ENCODE data around the gene PRDM16.

Gene PRDM16

DNA sequence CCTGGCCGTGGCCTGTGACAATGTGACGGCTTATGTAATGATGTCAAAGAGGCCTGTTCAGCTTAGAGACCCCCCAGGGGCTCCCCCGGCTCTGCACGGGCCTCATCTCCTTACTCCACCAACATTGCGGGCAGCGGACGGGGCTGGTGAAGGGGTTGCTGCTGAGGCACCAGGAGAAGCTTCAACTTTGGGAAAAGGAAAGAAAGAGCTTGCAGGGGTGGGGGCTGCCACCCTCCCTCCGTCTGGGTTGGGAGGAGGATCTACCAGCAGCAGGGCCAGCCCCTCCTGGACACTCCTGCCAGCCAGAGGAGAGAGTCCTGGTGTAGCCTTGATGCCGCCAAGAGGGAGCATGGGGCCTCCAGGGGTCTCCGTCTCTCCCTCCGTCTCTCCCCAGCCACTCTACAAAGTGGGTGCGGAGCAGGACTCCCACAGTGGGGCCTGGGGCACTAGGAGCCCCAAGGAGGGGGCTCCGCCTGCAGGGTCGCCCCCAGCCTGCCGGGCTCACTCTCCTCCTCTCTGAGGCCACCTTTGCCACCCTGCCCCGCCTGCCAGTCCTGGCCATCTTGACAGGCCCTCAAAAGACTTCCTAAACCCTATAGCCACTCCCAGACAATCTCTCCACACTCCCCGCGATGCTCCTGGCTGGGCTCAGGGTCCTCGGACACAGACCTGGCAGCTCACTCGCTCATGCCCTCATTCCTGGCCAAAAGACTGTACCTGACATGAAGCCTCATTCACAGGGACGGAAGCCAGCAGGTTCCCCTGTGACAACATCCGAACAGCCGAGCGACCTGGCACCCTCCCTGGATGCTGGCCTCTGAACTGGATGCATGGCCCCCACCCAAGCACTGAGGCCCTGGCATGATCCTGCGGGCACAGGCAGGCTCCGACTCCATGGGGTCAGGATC lies 255.0 kb downstream of the PRDM16 start:
- TF ChIP-seq, protein P1, sequence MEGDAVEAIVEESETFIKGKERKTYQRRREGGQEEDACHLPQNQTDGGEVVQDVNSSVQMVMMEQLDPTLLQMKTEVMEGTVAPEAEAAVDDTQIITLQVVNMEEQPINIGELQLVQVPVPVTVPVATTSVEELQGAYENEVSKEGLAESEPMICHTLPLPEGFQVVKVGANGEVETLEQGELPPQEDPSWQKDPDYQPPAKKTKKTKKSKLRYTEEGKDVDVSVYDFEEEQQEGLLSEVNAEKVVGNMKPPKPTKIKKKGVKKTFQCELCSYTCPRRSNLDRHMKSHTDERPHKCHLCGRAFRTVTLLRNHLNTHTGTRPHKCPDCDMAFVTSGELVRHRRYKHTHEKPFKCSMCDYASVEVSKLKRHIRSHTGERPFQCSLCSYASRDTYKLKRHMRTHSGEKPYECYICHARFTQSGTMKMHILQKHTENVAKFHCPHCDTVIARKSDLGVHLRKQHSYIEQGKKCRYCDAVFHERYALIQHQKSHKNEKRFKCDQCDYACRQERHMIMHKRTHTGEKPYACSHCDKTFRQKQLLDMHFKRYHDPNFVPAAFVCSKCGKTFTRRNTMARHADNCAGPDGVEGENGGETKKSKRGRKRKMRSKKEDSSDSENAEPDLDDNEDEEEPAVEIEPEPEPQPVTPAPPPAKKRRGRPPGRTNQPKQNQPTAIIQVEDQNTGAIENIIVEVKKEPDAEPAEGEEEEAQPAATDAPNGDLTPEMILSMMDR (IDR thresholded peaks at IDR 0.05; ENCODE audit: low read length), result no peak
- no peak for TF ChIP-seq EZH2 (IDR thresholded peaks at IDR 0.05; ENCODE audit: borderline replicate concordance, low read length)
- Histone ChIP-seq H3K9me3 (ENCODE audit: low read length) (no peaks in the 10 kb centered on the region), H3K9ac (ENCODE audit: low read length) (no peak overlapping the region), H3K9me2 (ENCODE audit: low read depth, low read length) (no peaks in the 10 kb centered on the region), H4K20me1 (ENCODE audit: insufficient read depth, low read length) (no peaks in the 10 kb centered on the region), H3K4me1 (ENCODE audit: insufficient read depth, low read length, severe bottlenecking) (no peaks in the 10 kb centered on the region), H3K36me3 (ENCODE audit: insufficient read depth, low read length) (no peaks in the 10 kb centered on the region), H3K27ac (ENCODE audit: low read depth, low read length, poor library complexity, severe bottlenecking) (no peak overlapping the region), H3F3A (ENCODE audit: insufficient read depth, low read length) (no peaks in the 10 kb centered on the region), H3K27me3 (ENCODE audit: insufficient read depth, low read length) (no peaks in the 10 kb centered on the region), H3K4me2 (ENCODE audit: low read length) (no peak overlapping the region), H2AFZ (ENCODE audit: low read length) (no peak overlapping the region), H3K4me3 (ENCODE audit: low read depth, low read length, poor library complexity, severe bottlenecking) (no peak overlapping the region), H3K79me2 (ENCODE audit: insufficient read depth, low read length) (no peaks in the 10 kb centered on the region)

DNA sequence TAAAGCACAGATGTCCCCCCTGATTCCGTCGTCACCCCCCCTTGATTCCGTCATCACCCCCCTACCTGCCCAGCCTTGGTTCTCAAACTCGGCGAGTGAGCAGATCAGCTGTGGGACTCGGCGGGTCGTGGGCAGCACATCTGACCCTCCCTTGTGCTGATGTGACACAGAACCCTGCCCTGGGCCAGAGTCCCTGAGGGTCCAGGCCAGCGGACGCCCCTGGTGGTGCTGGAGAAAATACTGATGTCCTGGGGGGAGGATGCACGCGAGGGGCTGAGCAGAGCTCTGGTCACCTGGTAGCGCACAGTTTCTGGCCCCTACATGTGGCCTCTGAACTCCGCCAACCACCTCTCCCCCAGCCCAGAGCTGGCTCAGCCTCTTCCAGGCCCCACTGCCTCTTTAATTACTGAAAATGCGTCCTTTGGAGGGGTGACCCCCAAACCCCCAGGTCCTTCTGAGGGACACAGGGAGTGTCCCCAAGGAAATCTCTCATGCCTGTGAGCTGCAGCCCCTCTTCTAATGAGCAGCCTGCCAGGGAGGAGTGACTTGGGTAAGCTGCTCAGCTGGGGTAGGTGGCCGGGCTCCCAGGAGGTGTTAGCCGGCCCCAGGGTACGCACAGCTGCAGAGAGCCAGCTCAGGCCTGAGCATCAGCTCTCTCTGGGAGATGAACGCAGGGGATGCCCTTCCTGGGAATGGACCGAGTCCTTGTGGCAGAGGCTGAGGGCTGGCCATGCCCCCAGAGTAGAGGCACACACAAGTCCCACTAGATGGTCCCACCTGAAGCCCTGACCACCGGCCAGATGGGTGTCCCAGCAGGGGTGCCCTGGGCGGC lies 255.9 kb downstream of the PRDM16 start:
- H3K36me3 ChIP-seq (ENCODE audit: insufficient read depth, low read length), result no peaks in the 10 kb centered on the region
- no peaks in the 10 kb centered on the region for H3K9me3 ChIP-seq (ENCODE audit: low read length)
- H3K4me2 ChIP-seq (ENCODE audit: low read length), result no peak overlapping the region
- no peaks in the 10 kb centered on the region for H3K4me1 ChIP-seq (ENCODE audit: insufficient read depth, low read length, severe bottlenecking)
- H3K9ac ChIP-seq (ENCODE audit: low read length), result no peak overlapping the region
- no peaks in the 10 kb centered on the region for H3F3A ChIP-seq (ENCODE audit: insufficient read depth, low read length)
- TF ChIP-seq, protein P1 (IDR thresholded peaks at IDR 0.05; ENCODE audit: low read length), result no peak
- no peak for TF ChIP-seq EZH2 (IDR thresholded peaks at IDR 0.05; ENCODE audit: borderline replicate concordance, low read length)
- H2AFZ ChIP-seq (ENCODE audit: low read length), result no peak overlapping the region
- H3K27me3 ChIP-seq (ENCODE audit: insufficient read depth, low read length), result no peaks in the 10 kb centered on the region; the same call in 1 of the 2 replicates
- no peaks in the 10 kb centered on the region for H3K79me2 ChIP-seq (ENCODE audit: insufficient read depth, low read length)
- no peaks in the 10 kb centered on the region for H3K9me2 ChIP-seq (ENCODE audit: low read depth, low read length)
- H4K20me1 ChIP-seq (ENCODE audit: insufficient read depth, low read length), result no peaks in the 10 kb centered on the region
- no peak overlapping the region for H3K4me3 ChIP-seq (ENCODE audit: low read depth, low read length, poor library complexity, severe bottlenecking)
- H3K27ac ChIP-seq (ENCODE audit: low read depth, low read length, poor library complexity, severe bottlenecking), result no peak overlapping the region

DNA sequence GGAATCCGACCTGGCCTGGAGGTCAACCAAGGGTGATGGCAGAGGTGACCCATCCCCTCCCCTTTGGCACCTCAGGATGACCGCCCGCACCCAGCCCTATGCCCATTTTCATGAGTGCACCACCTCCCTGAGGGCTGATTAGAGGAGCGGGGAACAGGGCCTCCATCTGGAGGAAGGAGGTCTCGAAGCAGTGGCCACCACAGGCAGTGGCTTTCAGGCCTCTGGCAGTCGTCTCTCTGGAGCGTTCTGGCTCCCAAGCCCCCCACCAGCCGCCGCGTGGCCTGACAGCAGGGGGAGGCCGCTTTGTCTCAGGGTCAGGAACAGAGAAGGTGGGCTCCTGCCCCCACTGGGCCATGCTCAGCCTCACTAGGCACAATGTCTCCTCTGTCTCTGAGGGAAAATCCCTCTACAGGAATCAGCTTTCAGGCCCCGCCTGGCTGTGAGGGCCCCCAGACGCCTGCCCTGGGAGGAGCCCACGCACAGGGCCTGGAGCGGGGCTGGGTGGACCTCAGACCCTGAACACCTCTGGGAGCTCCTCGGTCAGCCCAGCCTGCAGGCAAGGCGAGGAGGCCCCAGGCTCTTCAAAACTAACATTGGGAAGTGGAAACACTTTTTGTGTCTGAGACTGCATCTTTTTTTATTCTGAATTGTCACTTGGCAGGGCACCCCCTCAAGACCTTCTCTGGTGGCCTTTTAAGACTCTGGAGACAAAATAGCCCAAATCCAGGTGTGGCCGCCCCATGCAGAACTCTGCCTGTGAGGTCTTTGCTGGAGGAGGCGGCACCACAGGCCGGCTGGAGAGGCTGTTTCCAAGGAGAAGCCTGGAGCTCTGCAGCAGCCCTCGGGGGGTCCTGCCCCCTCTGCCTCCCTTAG lies 257.7 kb downstream of the PRDM16 start:
- TF ChIP-seq, protein P1 (IDR thresholded peaks at IDR 0.05; ENCODE audit: low read length), result no peak
- TF ChIP-seq EZH2 (IDR thresholded peaks at IDR 0.05; ENCODE audit: borderline replicate concordance, low read length), result no peak
- Histone ChIP-seq H3K27ac (ENCODE audit: low read depth, low read length, poor library complexity, severe bottlenecking) (no peak overlapping the region), H4K20me1 (ENCODE audit: insufficient read depth, low read length) (no peaks in the 10 kb centered on the region), H3K79me2 (ENCODE audit: insufficient read depth, low read length) (no peaks in the 10 kb centered on the region), H3K36me3 (ENCODE audit: insufficient read depth, low read length) (no peaks in the 10 kb centered on the region), H3K9ac (ENCODE audit: low read length) (no peak overlapping the region), H3K27me3 (ENCODE audit: insufficient read depth, low read length) (no peaks in the 10 kb centered on the region; the same call in 1 of the 2 replicates), H3K9me2 (ENCODE audit: low read depth, low read length) (no peaks in the 10 kb centered on the region), H3K4me1 (ENCODE audit: insufficient read depth, low read length, severe bottlenecking) (no peaks in the 10 kb centered on the region), H3F3A (ENCODE audit: insufficient read depth, low read length) (no peaks in the 10 kb centered on the region), H3K4me2 (ENCODE audit: low read length) (no peak overlapping the region), H3K9me3 (ENCODE audit: low read length) (no peaks in the 10 kb centered on the region), H2AFZ (ENCODE audit: low read length) (no peak overlapping the region), H3K4me3 (ENCODE audit: low read depth, low read length, poor library complexity, severe bottlenecking) (no peak overlapping the region)

All from OCI-LY1 (cell line).